ENCODE measurements around the gene USP36. TPM values are rescaled to one million over a fixed set of nuclear protein-coding genes. Genes with fewer than 3 reads are reported as not detected.

USP36 gene
- polyA plus RNA-seq, 3 donors, result 4.4 to 30.0 (median 6.1) TPM

- no peak overlapping the region for H3K4me3 Mint-ChIP-seq
- Histone ChIP-seq H3K4me1 (ENCODE audit: control insufficient read depth in 1 of 2, insufficient read depth in 2 of 2, low read length in 2 of 2) (peaks cover 18 to 19% of the 10 kb centered on the region in 2 donors), H4K20me1 (ENCODE audit: insufficient read depth, low read length) (peaks cover 33% of the 10 kb centered on the region), H3K4me2 (replicated peaks; ENCODE audit: extremely low read depth, low read length, poor library complexity, severe bottlenecking) (no peak overlapping the region), H3K27ac (ENCODE audit: low read depth in 1 of 2, low read length in 2 of 2) (no peak overlapping the region), H3K4me3 (replicated peaks in 1 of 3; ENCODE audit: low read depth in 2 of 3, low read length in 3 of 3) (no peak overlapping the region), H3K9ac (ENCODE audit: insufficient read depth, low read length, poor library complexity, severe bottlenecking) (no peak overlapping the region), H2AFZ (ENCODE audit: insufficient read depth, low read depth, low read length, poor library complexity, severe bottlenecking) (no peak overlapping the region), H3K79me2 (ENCODE audit: insufficient read depth, low read length) (no peaks in the 10 kb centered on the region), H3K27me3 (ENCODE audit: control insufficient read depth in 2 of 2, insufficient read depth in 2 of 2, low read length in 2 of 2) (no peaks in the 10 kb centered on the region), H3K9me3 (replicated peaks in 1 of 2; ENCODE audit: control insufficient read depth in 1 of 2, insufficient read depth in 1 of 2, low read length in 2 of 2) (no peaks in the 10 kb centered on the region), H3K36me3 (replicated peaks in 1 of 2; ENCODE audit: control insufficient read depth in 1 of 2, insufficient read depth in 2 of 2, low read length in 2 of 2) (peaks cover 74 to 87% of the 10 kb centered on the region in 2 donors)
- H3K9me3 Mint-ChIP-seq, result peaks cover 0 to 2% (median 0%) of the 10 kb centered on the region in 7 donors
- H3K27ac Mint-ChIP-seq, result no peak overlapping the region
- peaks cover 0 to 2% (median 0%) of the 10 kb centered on the region in 3 donors for H3K27me3 Mint-ChIP-seq (ENCODE audit: low read depth in 3 of 3)
- TF ChIP-seq CTCF (IDR thresholded peaks at IDR 0.05), result no peak
- DNase-seq, result no peak
- WGBS (ENCODE audit: insufficient coverage), result 94% methylated on average over 6 of the region's 8 CpGs
- intact Hi-C loops (cut with micrococcal nuclease), result loop anchor here in 1 of 2 donors (5.0 kb wide), 1 partner anchor 35 kb away; no protein-coding TSS in a partner anchor
- peaks cover 84 to 91% of the 10 kb centered on the region in 2 donors for H3K36me3 Mint-ChIP-seq
- H3K4me1 Mint-ChIP-seq, result peaks cover 28% of the 10 kb centered on the region
Observed at GRCh38 chr17:78821961-78822360, 18.7 kb downstream of the USP36 start.

- peaks cover 85 to 97% of the 10 kb centered on the region in 2 donors for H3K36me3 Mint-ChIP-seq
- peaks cover 17% of the 10 kb centered on the region for H3K4me1 Mint-ChIP-seq
- intact Hi-C loops (cut with micrococcal nuclease), result loop anchor here in 1 of 2 donors (5.0 kb wide), 1 partner anchor 34 kb away; no protein-coding TSS in a partner anchor
- peaks cover 7 to 8% of the 10 kb centered on the region in 2 donors for H3K4me1 ChIP-seq (ENCODE audit: control insufficient read depth in 1 of 2, insufficient read depth in 2 of 2, low read length in 2 of 2)
- H3K9ac ChIP-seq (ENCODE audit: insufficient read depth, low read length, poor library complexity, severe bottlenecking), result no peak overlapping the region
- no peaks in the 10 kb centered on the region for H3K9me3 ChIP-seq (replicated peaks in 1 of 2; ENCODE audit: control insufficient read depth in 1 of 2, insufficient read depth in 1 of 2, low read length in 2 of 2)
- no peaks in the 10 kb centered on the region for H3K27me3 ChIP-seq (ENCODE audit: control insufficient read depth in 2 of 2, insufficient read depth in 2 of 2, low read length in 2 of 2)
- H3K4me3 Mint-ChIP-seq, result no peak overlapping the region
- no peak overlapping the region for H3K27ac Mint-ChIP-seq
- DNase-seq, result no peak
- peaks cover 83 to 96% of the 10 kb centered on the region in 2 donors for H3K36me3 ChIP-seq (replicated peaks in 1 of 2; ENCODE audit: control insufficient read depth in 1 of 2, insufficient read depth in 2 of 2, low read length in 2 of 2)
- no peak overlapping the region for H3K4me2 ChIP-seq (replicated peaks; ENCODE audit: extremely low read depth, low read length, poor library complexity, severe bottlenecking)
- H3K4me3 ChIP-seq (replicated peaks in 1 of 3; ENCODE audit: low read depth in 2 of 3, low read length in 3 of 3), result no peak overlapping the region
- H2AFZ ChIP-seq (ENCODE audit: insufficient read depth, low read depth, low read length, poor library complexity, severe bottlenecking), result no peak overlapping the region
- TF ChIP-seq CTCF (IDR thresholded peaks at IDR 0.05), result no peak
- H4K20me1 ChIP-seq (ENCODE audit: insufficient read depth, low read length), result peaks cover 24% of the 10 kb centered on the region
- H3K27ac ChIP-seq (ENCODE audit: low read depth in 1 of 2, low read length in 2 of 2), result no peak overlapping the region
- H3K79me2 ChIP-seq (ENCODE audit: insufficient read depth, low read length), result no peaks in the 10 kb centered on the region
- H3K27me3 Mint-ChIP-seq (ENCODE audit: low read depth in 3 of 3), result no peaks in the 10 kb centered on the region
- peaks cover 0 to 2% (median 0%) of the 10 kb centered on the region in 7 donors for H3K9me3 Mint-ChIP-seq
- WGBS (ENCODE audit: insufficient coverage), result 96% methylated on average over 12 of the region's 13 CpGs
Observed at GRCh38 chr17:78820841-78821240, 19.8 kb downstream of the USP36 start.

Data from CD14-positive monocyte (primary cell).